ENCODE results near the gene NFYA.

Gene NFYA

DNA sequence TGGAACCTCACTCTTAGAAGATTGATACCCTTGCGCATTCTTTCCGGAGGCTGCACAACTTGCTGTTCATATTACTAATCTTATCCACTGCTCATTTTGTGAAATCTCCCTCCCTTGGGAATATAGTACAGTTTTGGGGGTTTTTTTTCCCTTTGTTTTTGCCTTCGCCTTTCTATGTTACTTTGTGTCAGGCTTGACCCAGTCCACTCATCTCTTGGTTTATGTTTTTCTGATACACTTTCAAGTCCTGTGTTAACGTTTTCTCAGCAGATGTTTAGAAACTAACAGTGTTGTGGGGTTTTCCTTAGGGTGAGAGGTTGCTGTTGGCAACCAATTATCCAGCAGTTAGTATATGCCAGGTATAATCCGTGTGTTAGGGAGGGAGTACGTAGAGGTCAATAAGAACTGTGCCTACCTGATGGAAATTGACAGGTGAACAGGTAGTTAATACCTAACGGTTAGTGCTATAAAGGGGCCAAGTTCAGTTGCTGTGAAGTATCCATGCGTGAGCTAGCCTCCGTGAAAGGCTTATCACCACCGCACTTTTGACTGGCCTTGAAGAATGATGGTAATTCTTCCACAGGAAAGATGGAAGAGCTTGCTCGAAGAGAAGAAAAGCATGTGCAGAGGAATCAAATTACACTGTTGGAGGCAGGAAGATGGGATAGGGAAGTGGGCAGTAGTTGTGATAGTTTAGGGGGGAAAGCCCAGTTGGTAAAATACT, 1.4 kb downstream of the NFYA start:
- no peak for TF ChIP-seq ZNF274 (IDR thresholded peaks at IDR 0.05; ENCODE audit: low read depth, low read length)
- peak overlapping the region; percentile 97 for H3K4me3 ChIP-seq (ENCODE audit: low read length)

DNA sequence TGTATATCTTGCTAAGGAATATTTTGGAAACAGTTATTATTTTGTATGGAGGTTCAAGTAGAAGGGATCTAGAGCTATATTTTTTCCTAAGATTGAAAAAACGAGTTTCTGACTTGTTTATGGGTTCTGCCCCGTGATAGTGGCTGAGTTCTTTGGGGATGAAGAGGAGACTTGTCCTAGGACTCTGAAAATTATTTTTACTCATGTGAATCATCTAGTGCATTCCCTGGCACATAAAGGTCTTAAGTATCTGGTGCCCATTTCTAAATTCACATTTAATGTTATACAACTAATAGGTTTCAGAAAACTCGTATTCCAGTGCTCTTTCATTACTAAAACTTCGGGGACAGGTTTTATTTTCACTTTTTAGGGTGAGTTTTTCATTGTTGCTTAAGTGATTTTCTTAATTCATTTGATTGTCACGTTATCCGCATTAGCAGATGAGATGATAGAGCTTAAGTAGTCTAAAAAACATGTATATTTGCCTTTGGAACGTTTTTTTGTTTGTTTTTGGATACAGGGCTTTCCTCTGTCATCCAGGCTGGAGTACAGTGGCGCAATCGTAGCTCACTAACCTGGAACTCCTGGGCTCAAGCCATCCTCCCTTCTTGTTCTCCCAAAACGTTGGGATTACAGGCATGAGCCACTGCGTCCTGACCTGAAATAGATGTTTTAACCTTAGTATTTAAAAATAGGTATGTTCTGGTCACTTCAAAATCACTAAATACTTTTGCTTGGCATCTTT, 2.1 kb downstream of the NFYA start:
- TF ChIP-seq ZNF274 (IDR thresholded peaks at IDR 0.05; ENCODE audit: low read depth, low read length): no peak
- peak overlapping the region; percentile 97 for H3K4me3 ChIP-seq (ENCODE audit: low read length)

DNA sequence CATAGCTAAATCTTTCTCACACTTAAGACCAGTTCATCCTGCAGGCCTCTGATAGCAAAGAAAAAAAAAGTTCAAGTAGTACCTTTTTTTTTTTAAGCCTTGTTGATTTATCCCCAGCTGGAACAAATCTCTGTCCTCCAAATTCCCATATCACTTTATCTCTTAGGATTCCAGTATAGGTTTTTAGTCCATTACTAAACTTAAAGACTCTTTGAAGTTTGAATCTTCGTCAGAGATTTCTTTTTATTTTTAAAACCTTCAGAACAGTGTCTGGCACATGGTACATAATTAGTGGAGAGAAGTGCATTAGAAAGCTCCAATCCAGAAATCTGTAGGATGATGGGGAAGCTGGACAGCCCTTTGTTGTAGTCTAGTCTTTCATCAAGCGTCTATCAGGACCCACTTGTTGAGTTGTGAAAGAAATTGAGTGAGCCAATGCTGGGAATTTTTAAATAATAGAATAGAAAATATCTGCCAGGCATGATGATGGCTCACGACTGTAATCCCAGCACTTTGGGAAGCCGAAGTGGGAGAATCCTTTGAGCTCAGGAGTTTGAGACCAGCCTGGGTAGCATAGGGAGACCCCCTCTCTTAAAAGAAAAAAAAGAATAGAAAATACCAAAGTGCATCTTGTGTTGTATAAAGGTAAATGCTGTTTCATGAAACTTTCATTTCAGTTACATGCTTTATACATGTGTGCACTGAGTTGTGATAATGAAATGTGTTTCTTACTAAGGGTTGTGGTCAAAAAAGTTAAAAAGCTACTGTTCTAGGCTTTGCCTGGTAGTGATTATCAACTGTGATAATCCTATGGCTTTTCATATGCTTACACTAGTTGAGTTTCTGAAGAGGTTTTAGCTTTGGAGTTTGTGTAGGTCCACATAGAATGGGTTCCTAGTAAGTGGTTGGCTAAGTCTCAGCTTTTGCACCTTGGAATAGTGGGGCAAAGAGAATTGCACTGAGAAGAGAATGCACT, 3.2 kb downstream of the NFYA start:
- no peak overlapping the region for H3K4me3 ChIP-seq (ENCODE audit: low read length)
- no peak for TF ChIP-seq ZNF274 (IDR thresholded peaks at IDR 0.05; ENCODE audit: low read depth, low read length)

DNA sequence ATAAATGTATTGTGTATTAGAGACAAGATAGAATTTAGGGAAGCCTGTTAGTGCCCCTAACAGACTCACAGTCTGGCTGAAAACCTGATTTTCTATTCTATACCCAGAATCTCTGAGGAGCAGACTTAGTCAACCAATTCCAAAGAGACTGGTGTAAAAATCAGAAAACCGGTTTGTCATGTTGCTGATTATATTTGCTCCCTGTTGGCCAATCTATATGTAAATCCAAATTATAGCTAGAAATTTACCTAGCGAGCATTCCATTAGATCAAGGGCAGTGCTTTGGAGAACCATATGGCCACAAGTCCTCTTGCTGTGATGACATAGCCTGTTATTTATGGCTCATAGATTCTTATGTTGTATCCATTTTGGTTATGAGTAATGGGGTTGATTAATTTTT, 4.8 kb downstream of the NFYA start:
- TF ChIP-seq ZNF274 (IDR thresholded peaks at IDR 0.05; ENCODE audit: low read depth, low read length): no peak
- no peak overlapping the region for H3K4me3 ChIP-seq (ENCODE audit: low read length)

DNA sequence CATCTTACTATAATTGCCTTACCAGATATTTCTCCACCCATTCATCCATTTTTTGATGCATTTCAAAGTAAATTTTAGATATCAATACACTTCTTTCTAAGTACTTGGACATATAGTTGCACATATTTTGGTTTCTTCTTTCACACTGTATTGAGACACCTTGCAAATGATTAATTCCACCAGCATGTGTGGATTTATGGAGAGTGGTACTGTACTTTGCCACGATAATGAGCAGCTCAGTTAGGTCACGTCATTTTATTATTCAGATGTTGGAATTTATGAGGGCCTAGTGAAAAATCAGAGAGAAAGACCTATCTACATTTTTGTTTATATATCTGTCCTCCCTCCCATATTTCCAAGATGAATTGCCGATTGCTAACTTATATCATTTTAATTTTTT, 5.3 kb downstream of the NFYA start:
- no peak overlapping the region for H3K4me3 ChIP-seq (ENCODE audit: low read length)
- no peak for TF ChIP-seq ZNF274 (IDR thresholded peaks at IDR 0.05; ENCODE audit: low read depth, low read length)

DNA sequence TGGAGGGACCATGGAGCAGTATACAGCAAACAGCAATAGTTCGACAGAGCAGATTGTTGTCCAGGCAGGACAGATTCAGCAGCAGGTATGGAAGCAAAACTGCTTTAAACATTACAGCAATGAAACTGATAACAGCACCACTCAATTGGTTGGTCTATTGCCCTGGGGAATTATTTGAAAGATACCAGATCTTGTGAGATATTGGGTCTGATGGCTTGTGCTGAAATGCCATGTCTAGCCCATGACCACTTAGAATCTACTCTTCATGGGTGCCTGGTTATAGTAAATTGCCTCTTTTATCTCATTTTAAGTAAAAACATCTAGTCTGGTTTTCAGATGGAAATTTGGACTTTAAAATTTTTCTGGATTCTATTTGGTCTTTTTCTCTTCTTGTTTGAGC, 6.3 kb downstream of the NFYA start:
- H3K4me3 ChIP-seq (ENCODE audit: low read length): no peak overlapping the region
- TF ChIP-seq ZNF274 (IDR thresholded peaks at IDR 0.05; ENCODE audit: low read depth, low read length): no peak

DNA sequence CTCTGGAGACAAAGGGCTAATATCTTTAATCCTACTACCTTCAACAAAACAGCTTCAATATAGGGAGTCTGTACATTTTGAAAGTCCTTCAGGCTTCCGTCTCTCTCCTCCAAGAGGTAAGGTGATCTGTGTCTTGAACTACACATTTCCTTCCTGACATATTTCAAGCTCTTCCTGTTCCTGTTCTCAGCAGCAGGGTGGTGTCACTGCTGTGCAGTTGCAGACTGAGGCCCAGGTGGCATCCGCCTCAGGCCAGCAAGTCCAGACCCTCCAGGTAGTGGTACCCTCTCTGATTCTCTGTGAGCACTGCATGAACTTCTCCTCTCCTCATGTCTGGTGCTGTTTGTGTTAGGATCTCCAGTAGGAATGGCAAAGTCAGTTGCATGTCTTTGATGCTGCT, 7.8 kb downstream of the NFYA start:
- no peak for TF ChIP-seq ZNF274 (IDR thresholded peaks at IDR 0.05; ENCODE audit: low read depth, low read length)
- no peak overlapping the region for H3K4me3 ChIP-seq (ENCODE audit: low read length)

DNA sequence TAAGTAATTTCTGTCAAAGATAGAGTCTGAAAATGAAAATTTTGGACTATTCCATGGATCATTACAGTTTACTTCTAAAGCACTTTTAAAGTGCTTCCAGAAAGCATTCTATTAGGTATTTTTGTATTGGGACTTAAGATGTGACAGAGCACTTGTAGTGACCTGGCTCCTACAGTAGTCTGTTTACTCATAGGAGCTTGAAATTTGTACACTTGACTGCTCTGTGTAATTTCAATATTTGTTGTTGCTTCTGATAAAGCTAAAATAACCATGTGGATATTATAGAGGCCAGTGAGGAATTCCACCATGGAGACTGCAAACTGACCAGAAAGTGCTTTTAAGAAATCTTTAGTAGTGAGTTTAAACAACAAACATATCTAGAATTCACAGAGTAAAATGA, 10.3 kb downstream of the NFYA start:
- no peak overlapping the region for H3K4me3 ChIP-seq (ENCODE audit: low read length)
- TF ChIP-seq ZNF274 (IDR thresholded peaks at IDR 0.05; ENCODE audit: low read depth, low read length): no peak

DNA sequence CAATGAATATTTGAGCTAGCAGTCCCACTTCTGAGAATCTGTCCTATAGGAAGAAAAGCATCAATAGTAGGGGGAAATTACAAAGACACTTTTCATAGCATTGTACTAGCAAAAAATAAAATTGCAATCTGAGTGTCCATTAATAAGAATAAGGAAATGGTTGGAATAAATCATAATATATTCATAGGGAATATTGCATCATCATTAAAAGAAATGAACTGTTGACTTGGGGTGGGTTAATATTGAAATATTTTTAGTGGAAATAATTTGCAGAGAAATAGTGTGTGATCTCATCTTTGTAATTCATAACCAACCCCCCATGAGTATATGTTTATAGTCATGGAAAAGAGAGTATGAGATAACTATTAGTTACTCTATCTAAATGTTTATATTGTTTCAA, 12.4 kb downstream of the NFYA start:
- no peak overlapping the region for H3K4me3 ChIP-seq (ENCODE audit: low read length)
- no peak for TF ChIP-seq ZNF274 (IDR thresholded peaks at IDR 0.05; ENCODE audit: low read depth, low read length)

DNA sequence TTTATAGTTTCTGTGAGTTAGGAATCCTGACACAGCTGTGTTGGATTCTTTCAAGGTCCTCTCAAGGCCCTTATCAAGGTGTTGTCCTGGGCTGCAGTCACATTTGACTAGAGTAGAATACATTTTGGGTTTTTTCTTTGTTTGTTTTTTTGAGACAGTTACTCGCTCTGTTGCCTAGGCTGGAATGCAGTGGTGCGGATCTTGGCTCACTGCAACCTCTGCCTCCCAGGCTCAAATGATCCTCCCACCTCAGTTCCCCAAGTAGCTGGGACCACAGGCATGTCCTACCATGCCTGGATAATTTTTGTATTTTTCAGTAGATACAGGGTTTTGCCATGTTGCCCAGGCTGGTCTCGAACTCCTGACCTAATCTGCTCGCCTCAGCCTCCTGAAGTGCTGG, 15.7 kb downstream of the NFYA start:
- no peak overlapping the region for H3K4me3 ChIP-seq (ENCODE audit: low read length)
- TF ChIP-seq ZNF274 (IDR thresholded peaks at IDR 0.05; ENCODE audit: low read depth, low read length): no peak

DNA sequence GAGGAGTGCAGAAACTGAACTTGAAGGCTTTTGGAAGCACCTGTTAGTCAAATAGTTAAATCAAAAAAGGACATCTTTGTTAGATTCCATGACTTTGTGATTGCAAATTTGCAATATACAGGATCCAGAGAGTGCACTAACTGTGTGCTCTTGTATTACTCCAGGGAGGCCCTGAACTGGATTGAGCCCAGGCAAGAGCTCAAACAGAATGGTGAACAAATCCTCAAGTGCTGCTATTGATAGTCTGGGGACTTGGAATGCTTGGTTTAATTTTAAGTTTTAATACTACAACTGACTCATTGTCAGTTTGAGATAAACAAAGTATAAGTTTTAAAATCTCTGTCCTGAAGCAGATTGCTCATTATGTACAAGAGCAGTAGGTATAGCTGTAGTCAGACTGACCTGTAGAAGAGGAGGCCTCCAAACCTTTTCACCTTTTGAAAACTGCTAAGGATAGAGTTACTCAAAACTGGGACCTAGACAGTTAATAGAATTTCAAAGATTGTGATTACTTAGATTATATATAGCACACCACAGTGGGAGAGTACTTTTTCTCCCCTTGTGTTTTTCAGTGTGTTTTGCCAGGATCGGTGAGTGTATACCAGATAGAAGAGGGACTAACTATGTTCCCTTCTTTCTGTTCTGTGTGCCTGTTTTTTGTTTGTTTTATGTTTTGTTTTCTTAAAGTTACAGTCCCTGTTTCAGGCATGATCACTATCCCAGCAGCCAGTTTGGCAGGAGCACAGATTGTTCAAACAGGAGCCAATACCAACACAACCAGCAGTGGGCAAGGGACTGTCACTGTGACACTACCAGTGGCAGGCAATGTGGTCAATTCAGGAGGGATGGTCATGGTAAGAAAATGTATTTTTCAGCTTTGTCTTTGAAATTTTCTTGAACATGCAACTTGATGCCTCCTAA, 18.3 kb downstream of the NFYA start:
- H3K4me3 ChIP-seq (ENCODE audit: low read length): no peak overlapping the region
- no peak for TF ChIP-seq ZNF274 (IDR thresholded peaks at IDR 0.05; ENCODE audit: low read depth, low read length)

DNA sequence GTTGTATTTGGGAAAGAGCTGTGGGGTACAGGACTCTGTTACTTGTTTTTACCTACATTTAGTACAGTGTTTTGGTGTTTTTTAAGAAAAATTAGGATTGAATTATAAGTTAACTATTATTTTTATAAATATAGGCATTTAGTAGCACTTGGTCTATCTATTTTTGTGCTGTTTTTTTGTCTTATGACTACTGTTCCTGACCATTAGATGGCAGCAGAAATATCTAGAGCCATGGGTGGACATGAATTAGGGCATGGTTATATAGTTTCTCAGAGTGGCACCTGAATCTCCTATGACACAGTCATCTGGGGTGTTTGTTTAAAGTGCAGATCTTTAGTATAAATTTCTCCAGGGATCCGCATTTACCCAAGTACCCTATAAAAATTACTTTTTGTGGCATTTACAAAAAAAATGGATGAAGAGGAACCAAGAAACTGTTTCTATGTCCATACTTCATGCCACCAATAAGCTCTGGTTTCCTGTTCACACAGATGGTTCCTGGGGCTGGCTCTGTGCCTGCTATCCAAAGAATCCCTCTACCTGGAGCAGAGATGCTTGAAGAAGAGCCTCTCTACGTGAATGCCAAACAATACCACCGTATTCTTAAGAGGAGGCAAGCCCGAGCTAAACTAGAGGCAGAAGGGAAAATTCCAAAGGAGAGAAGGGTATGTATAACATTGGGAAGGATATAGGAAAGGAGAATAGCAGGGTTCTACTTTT, 19.8 kb downstream of the NFYA start:
- no peak overlapping the region for H3K4me3 ChIP-seq (ENCODE audit: low read length)
- no peak for TF ChIP-seq ZNF274 (IDR thresholded peaks at IDR 0.05; ENCODE audit: low read depth, low read length)

DNA sequence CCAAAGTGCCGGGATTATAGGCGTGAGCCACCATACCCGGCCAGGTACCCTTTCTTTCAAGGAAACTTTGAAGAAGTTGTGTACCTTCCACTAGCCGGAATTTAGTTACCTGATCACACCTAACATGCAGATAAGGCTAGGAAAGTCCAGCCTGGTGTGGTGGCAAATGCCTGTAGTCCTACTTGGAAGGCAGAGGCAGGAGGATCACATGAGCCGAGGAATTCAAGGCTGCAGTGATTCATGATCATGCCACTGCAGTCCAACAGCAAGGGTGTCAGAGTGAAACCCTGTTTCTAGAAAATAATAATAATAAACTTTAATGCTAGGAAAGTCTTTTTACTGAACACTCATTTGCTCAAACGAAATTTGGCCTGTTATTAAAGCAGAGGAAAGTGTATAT, 21.0 kb downstream of the NFYA start:
- H3K4me3 ChIP-seq (ENCODE audit: low read length): no peak overlapping the region
- TF ChIP-seq ZNF274 (IDR thresholded peaks at IDR 0.05; ENCODE audit: low read depth, low read length): no peak

Data from GM08714 (cell line).